GM12801 (cell line): ENCODE measurements around the gene MLANA.

Source experiments
- CTCF ChIP-seq: IDR thresholded peaks from one replicate; pipeline ENCODE4 v1.5.1; 2011; ENCODE audit warnings: control low read depth; ENCODE audit not compliant: insufficient read length; ENCODE audit errors: extremely low read depth

The MLANA gene

GRCh38 chr9:5950261-5950660, 59.6 kb downstream of the MLANA start:
- TF ChIP-seq CTCF: no peak

DNA sequence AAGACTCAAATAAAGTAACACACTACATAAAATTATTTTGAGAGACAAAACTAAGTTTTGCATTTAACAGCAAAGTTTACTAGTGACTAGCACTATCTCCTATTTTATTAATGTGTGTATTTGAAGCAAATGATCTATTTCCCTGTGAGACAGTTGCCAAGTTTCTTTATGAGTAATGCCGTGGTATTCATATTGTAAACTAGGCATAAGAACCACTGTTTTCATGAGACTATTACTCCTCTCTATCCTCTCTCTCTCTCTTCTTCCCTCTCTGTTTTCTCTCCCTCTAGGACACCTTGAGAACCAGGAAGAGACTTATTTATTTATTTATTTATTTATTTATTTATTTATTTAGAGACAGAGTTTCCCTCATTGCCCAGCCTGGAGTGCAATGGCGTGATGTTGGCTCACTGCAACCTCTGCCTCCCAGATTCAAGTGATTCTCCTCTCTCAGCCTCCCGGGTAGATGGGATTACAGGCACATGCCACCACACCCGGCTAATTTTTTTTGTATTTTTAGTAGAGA, 61.1 kb downstream of the MLANA start:
- no peak for TF ChIP-seq CTCF

GRCh38 chr9:5953743-5954707, 63.3 kb downstream of the MLANA start:
- no peak for TF ChIP-seq CTCF

GRCh38 chr9:5957166-5957565, 66.5 kb downstream of the MLANA start:
- no peak for TF ChIP-seq CTCF

DNA sequence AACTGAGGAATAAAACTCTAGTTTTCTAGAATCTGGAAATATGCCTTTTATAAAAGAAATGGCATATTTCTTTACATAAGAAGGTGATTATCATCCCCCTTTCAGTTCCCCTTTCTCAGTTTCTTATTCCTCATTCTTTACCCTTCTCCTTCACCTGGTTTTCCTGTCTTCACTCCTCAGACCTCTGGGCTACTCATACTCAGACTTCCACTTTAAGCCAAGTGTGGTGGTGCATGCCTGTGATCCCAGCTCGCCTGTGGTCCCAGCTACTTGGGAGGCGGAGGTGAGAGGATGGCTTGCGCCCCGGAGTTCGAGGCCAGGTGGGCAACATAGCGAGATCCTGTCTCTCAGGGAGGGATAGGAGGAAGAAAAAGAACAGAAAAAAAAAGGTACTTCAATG, 67.6 kb downstream of the MLANA start:
- no peak for TF ChIP-seq CTCF
